NCI-H1048 (cell line): ENCODE results near the gene MYOZ3.

Experiments used
- DNase-seq: peaks from one replicate; lab custom pipeline; 2025; lab: John Stamatoyannopoulos, UW

The MYOZ3 gene

DNA sequence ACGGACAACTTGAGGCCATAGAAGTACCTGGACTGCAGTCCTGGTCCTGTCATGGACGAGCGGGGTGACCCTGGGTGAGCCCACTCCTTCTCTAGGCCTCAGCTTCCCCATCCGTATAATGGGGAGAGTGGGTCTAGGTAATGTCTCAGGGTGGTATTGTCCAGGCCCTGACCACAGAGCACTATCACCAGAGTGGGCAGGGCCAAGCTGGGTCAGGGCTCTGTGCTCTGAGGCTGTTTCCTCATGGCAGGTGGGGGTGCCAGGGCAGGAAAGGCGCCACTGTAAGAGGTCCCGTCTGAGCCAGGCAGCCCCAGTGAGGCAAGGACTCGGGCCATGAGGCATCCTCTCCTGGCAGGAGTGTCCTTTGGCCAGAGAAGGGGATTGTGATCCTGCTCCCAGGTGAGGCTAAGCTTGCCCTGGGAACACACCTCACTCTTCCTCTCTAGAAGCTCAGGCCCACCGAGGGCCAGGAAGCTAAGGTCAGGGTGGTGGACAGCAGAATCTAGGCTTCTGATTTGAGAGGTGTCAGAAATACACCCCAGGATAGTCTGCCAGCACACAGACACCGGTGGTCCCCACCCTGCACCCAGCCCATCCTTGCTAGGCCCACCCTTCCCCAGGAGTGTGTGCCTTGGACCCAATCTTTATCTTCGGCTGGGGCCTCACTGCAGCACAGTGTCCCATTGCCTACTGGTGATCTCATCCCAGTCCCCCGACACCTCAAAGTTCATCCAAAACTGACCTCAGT, 1.5 kb upstream of the MYOZ3 start:
- DNase-seq: no peak

DNA sequence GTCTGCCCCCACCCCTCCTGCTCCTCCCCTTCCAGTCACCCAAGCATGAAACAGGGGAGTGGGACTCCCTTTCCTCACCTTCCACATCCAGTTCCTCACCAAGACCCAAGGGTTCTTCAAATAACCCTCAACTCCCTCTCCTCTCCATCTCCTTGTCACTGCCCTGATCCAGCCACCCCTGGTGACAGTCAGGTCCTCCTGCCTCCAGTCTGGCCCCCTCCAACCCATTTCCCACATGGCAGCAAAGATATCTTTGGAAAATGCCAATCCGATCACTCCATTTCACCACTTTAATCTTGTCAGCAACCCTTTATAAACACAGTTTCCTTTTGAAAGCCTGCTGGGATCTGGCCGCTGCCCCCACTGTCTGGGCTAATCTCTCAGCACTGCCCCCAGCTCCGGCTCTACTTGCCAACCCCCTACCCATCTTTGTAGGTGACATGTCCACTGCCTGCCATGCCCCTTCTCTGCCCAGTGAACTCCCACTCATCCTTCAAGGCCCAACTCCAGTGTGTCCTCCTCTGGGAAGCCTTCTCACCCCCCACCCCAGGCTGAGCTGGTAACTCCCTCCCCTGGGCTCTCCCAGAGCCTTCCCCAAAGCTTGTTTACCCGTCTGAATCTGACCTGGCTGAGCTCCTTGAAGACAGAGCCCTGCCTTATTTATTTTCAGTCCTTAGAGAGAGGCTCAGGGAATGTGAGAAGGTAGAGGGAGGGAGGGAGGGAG, 781 bp upstream of the MYOZ3 start:
- DNase-seq: no peak

DNA sequence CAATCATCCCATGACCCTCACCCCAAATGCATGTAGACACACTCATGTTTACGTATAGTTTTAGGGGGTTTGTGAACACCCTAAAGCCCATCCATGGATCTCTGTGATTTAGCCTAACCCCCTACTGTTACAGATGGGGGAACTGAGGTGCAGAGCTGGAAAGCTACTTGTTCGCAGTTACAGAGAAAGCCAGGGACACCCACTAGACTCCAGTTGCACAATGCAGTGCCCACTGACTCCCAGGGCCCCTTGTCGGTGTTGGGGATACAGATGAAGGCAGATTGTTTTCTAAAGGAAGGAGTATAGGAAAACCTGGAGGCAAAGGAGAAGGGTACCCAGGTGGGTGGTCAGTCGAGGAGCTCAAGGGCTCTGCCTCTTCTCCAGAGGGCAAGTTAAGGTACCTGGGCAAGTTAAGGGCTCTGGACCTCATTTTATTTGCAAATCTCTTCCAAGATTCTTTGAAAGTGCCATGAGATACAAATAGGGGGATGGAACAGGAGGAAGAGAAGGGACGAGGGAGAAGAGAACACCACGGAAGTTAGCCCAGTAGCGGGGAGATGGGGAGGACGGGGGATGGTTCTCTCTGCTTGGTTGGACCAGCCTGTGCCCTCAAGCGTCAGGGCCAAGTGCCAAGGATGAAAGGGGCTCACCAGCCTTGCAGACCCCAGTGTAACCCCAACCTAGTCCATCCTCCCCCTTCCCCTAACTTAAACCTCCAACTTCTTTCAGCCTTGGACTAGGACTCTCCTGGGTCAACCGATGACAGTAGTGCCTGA, 958 bp downstream of the MYOZ3 start:
- no peak for DNase-seq

DNA sequence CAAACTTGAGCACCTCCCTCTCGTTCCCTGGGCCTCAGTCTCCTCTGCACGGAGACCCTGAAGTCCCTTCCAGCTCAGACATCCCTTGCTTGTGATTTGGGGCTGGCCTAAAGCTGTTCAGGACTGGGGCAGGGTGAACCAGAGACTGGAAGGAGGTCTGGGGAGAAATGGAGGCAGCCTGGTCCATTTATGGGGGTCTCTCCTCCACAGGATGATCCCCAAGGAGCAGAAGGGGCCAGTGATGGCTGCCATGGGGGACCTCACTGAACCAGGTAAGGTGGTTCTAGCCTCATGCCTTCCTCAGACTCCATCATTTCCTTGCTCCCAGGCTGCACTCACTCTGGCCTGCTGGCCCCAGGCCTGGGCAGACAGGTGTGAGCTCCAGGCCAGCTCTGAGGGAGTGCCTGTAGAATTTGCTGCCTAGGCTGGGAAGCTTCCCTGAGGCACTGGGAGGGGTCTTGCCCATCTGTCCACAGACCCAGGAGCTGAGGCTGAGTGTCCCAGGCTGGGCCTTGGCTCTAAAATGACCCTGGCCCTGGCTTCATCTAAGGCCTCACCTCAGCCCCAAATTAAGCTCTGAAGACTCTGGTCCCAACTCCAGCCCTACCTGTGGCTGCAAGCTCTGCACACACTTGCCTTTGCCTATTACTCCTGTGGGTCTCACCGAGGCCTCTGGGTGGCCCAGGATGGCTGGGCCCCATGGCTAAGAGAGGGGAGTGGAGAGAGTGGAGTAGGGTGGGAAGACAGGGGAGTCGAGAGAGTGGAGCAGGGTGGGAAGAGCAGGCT, 1.9 kb downstream of the MYOZ3 start:
- DNase-seq: no peak

DNA sequence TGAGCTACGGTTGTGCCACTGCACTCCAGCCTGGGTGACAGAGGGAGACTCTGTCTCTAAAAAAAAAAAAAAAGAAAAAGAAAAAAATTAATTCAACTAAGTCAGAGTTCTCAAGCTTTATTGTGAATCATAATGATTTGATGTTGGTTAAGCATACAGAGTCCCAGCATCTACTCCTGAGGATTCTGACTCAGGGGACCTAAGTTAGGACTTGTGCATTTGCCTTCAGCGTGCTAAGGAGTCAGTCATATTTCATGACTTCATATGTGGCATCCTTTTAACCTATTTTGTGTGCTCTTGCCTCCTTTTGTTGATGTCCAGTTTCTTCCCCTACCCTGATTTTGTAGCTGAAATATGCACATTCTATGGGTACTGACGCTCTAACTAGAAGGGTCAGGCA, 2.9 kb downstream of the MYOZ3 start:
- no peak for DNase-seq

DNA sequence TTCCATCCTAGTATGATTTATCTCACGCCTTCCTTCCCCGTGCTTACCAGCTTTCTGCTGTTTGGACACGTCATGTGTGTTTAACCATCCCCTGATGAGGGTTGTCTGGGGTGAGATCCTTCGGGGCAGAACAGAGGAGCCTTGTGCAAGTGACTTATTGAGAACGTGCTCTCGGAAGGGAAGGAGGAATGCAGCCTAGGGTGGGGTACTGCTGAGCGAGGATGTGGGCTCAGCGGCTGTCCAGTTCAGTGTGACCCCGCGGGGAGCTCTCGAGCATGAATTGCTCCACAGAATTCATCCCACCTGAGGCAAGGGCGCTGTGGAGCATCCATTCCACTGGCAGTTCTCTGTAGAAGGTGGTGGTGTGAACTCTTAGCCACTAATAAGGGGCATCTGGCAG, 4.0 kb downstream of the MYOZ3 start:
- DNase-seq: no peak

DNA sequence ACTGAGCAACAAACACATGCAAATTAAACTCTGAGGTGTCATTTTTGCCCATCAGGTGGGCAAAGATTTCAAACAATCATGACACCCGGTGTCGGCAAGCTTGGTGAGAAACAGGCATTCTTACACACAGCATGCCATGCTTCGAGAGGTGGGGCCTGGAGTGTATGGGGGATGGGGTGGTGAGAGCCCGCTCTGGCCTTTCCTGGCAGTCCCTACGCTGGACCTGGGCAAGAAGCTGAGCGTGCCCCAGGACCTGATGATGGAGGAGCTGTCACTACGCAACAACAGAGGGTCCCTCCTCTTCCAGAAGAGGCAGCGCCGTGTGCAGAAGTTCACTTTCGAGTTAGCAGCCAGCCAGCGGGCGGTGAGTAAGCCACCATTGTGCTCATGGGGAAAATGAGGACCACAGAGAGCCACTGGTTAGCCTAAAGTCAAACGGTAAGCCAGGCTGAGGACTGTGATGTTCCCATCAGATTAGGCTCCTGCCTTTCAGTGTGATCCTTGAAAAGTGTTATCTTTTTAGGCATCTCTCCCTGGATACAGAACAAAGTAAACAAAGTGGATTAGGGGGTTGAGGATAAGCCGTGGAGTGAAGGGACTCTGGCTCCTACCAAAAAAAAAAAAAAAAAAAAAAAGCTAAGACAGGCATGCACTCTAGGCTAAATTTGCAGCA, 9.4 kb downstream of the MYOZ3 start:
- no peak for DNase-seq

DNA sequence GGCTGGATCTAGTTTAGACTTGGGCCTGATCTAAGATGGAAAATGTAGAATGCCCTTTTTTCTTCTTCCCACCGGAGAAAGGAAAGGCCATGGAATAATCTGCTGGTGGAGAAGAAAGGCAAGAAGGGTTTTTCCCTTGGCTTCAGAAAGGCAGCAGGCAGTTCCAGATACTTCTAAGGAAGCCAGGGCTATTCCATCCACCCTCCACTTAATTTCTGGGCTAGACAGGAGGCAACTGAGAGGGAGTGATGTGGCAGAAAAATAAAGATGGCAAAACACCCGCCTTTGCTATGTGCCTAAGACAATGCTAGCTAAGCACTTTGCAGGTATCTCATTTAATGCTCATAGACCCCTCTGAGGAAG, 9.9 kb downstream of the MYOZ3 start:
- DNase-seq: no peak

DNA sequence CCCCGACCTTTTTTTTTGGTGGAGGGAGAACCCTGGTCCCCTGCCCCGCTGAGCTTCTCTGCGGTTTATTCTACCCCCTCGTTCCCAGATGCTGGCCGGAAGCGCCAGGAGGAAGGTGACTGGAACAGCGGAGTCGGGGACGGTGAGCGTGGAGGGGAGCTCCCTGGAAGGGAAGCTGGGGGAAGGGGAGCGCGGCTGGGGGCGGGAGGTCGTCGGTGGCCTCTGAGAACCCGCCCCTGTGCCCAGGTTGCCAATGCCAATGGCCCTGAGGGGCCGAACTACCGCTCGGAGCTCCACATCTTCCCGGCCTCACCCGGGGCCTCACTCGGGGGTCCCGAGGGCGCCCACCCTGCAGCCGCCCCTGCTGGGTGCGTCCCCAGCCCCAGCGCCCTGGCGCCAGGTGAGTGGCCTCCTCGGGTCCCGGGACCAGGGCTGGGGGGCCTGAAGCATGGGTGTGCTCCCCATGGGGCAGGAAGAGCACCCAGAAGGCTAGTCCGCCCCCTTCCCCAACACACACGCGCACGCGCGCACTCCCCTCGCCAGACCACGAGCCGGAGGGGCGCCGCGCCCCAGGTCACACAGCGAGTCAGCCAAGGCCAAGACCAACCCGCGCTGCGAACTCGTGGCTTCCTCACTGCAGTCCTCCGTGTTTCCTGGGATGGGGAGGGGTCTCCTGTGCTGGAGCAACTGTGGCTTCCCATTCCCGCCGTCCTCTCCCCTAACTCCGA, 10.6 kb downstream of the MYOZ3 start:
- DNase-seq: no peak

DNA sequence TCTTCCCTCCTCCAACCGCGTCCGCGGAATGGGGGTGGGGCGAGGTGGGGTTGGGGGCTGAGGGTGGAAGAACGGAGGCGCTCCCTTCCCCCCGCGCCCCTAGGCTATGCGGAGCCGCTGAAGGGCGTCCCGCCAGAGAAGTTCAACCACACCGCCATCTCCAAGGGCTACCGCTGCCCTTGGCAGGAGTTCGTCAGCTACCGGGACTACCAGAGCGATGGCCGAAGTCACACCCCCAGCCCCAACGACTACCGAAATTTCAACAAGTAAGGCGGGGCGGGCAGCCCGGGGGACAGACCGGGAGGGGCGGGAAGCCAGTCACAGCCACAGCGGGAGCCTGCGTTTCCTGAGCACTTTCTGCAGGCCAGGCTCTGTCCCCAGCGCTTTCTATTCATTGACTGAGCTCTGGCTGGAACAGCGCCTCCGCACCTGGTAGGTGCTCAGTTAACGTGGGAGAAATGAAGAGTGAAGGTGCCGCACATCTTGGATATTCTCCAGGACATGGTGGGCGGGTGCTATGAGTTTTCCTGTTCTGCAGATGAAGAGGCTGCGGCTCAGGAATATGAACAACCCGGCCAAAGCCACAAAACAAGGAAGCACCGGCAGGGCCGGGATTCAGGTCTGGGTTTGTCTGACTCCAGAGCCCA, 11.3 kb downstream of the MYOZ3 start:
- no peak for DNase-seq

DNA sequence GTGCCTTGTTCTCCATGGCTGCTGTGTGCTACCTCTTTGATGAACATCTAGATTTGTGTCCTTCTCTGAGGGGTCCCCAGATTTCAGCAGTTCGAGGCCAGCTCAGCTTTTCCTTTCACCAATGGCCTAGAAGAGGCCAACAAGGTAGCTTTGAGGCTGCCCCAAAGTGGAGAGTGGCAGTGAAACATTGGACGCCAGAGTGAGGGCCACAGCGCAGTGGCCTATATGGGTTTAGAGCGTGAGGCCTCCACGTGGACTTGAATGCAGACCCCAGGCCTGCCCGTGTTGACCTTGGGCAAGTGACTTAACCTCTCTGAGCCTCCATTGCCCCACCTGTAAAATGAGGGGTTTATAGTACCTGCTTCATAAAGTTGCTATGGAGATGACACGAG, 11.8 kb downstream of the MYOZ3 start:
- DNase-seq: no peak

DNA sequence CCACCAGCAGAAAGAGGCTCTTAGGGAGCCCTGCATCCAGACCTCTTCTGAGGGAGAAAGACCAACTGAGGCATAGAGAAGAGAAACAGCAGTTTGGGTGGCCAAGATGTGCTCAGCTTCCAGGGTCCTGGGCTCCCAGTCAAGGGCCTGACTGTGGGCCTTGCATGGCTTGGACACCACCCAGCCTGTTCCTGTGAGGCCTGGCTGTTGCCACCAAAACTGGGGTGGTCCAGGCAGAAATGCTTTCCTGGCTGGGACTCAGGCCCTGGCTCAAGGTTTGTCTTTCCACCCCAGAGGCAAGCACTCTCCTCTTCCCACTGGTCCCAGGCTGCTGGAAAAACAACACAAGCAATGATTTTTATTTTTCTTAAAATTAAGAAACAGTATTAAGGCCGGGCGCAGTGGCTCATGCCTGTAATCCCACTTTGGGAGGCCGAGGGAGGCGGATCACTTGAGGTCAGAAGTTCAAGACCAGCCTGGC, 13.3 kb downstream of the MYOZ3 start:
- DNase-seq: no peak

DNA sequence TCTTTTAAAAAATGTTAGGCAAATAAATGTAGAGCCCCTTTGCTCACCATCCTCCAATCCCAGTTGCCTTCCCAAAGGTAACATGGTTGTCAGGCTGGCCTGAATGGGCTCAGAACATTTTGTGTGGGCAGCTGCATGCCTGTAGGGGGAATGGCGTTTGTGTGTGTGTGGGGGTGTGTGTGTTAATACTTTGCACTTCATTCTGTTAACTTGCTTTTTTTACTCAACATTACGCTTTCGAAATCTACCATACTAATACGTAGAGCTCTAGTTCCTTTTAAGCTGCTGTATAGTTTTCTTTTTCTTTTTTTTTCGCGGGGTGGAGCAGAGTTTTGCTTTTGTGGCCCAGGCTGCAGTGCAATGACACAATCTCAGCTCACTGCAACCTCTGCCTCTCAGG, 14.0 kb downstream of the MYOZ3 start:
- DNase-seq: no peak

DNA sequence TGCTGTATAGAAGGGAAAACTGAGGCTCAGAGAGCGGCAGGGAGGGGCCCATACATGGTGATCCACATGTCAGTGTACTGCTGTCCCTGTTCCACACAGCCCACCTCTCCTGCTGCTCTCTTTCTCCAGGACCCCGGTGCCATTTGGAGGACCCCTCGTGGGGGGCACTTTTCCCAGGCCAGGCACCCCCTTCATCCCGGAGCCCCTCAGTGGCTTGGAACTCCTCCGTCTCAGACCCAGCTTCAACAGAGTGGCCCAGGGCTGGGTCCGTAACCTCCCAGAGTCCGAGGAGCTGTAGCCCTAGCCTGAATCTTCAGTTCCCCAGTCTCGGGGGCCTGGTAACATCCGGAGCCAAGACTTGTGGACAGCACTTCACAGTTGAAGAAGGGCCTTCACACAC, 15.5 kb downstream of the MYOZ3 start:
- DNase-seq: no peak

DNA sequence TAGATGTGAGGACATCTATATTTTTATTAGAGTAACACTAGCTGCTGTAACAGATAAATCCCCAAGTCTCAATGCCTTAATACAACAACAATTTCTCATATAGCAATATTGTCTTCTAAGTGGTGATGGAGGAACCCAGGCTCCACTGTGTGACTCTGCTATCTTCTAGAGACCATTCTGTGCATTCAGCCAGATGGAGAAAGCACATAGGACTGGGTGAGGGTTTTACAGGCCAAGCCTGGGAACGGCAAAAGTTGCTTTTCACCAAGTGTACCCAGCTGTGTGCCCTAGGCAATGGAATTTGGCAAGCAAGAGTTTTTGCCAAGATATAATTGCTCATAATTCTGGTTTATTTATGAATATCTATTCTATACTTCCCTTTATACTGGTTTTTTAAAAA, 28.1 kb downstream of the MYOZ3 start:
- DNase-seq: no peak

DNA sequence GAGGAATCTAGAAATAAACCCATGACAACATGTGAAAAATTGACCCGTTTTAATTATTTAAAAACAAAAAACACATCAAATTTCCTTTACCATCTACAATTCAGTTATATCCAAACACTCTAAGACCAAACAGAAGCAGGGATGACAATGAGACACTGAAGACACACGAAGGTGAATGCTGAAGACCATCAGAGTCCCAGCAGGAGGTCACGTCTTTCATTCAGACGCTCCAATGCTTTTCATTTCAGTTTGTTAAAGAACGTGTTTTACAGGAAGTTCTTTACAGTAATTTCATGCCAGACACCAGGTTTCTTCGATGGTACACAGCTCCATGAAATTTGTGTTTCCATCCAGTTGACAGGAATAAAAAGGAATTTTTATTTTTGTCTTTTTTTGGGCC, 29.7 kb downstream of the MYOZ3 start:
- no peak for DNase-seq

DNA sequence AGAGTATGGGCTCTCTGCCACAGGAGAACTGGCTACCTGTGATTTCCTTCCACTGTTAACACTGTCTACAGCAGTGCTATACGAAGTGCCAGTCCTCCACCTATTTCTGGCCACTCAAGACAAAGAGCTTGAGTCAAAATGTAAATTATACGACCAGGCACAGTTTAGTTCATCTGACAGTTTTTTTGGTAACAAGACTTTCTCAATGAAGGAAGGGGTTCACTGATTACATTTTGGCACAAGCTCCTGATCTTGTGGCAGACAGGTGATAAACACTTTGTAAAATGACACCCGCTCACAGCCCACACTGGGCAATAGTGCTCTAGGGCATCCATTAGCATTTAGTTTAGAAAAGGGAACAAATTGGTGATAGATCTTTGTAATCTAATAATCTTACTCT, 31.2 kb downstream of the MYOZ3 start:
- no peak for DNase-seq

DNA sequence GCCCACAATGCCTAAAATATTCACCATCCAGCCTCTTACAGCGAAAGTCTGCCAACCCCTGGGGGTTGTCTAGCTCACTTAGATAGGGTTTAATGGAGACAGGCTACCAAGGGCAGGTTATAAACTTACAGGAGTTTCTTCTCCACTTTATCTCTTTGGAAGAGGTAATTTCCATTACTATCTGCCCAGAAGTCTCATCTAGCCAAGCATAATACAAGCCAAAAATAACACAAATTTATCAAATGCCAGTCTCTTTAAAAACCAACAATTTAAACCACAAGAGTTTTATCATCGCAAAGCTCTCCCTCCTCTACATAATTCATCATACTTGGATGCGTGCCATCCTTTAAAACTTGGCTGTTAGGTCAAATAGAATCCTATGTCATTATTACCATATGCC, 33.6 kb downstream of the MYOZ3 start:
- DNase-seq: no peak

DNA sequence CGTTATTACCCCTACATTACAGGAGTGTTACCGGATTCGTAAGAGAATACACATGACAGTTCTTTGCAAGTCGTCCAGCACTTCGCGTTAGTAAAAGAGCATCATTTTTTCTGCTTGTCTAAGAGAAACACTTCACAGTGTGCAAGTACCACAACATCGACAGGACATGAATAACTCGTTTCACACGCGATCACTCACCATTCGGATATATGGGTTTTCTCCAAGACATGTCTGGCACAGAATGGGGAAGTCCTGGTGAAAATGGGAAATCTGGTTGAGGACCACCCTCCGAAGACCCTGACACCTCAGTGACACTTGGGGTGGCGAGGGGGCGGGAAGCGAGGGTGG, 39.2 kb downstream of the MYOZ3 start:
- no peak for DNase-seq

DNA sequence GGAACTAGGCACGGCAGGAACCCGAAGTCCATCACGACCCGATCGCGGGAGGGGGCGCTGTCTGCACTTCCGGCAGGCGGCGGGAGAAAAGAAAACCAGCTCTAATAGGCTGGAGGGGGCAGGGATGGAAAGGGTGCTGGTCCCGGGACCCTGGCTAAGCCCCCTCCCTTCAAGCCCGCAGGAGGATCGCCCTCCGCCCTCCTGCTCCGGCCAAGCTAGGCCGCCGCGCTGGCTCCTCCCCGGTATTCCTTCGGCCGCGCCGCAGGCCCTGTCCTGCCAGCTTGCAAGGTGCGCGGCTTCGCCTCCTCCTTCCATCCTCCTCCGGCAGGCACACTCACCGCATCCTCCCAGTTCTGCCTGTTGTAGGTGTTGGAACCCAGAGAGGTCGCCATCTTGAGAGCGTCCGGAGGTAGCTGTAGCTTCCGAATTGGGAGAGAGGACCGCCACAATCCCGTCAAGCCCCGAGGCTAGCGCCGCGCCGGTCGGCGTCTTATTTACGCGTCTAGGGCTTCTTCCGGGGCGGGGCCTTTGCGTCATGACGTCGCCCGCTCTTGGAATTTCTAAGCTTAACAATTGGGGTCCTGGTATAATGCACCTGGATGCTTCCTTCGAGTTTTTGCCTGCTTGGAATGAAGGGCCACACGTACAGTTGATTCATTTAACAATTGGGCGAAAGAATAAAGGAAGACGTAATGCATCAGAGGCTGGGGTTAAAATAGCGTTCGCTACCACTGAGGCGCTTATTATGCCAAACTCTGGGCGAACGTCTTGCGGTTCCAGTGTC, 39.7 kb downstream of the MYOZ3 start, which contains the start of gene RBM22:
Gene RBM22 (minus strand): TSS at position 469 of the 784 bp plus-strand sequence. CDS start 77 bp downstream, at position 392.
- DNase-seq: peak; percentile 80
